Measurements from ENCODE around the gene ANP32B. TPM values are rescaled to one million over a fixed set of nuclear protein-coding genes. Genes with fewer than 3 reads are reported as not detected.
A peak's percentile ranks its signal among the peaks of the same experiment; 100 is the strongest.

ANP32B gene
- total RNA-seq, 1 donor, result 17.0 TPM

GRCh38 chr9:97983589-97984187 lies 547 bp downstream of the ANP32B start:
- DNase-seq (ENCODE audit: low read depth), result peak; percentile 26
- peak overlapping the region; percentile 81 for H3K4me3 ChIP-seq (ENCODE audit: low read depth, low read length)
- TF ChIP-seq CTCF (IDR thresholded peaks at IDR 0.05; ENCODE audit: insufficient read depth, low read length), result no peak

- H3K4me3 ChIP-seq (ENCODE audit: low read depth, low read length), result peak overlapping the region; percentile 81
- no peak for TF ChIP-seq CTCF (IDR thresholded peaks at IDR 0.05; ENCODE audit: insufficient read depth, low read length)
- DNase-seq (ENCODE audit: low read depth), result peak; percentile 74
These were observed 1.3 kb downstream of the ANP32B start for GRCh38 chr9:97984188-97985057.

- peak overlapping the region; percentile 81 for H3K4me3 ChIP-seq (ENCODE audit: low read depth, low read length)
- no peak for TF ChIP-seq CTCF (IDR thresholded peaks at IDR 0.05; ENCODE audit: insufficient read depth, low read length)
- DNase-seq (ENCODE audit: low read depth), result peak; percentile 34
These were observed 2.1 kb downstream of the ANP32B start for GRCh38 chr9:97985058-97985861.

GRCh38 chr9:97987487-97987886 lies 4.3 kb downstream of the ANP32B start:
- TF ChIP-seq CTCF (IDR thresholded peaks at IDR 0.05; ENCODE audit: insufficient read depth, low read length), result no peak
- H3K4me3 ChIP-seq (ENCODE audit: low read depth, low read length), result no peak overlapping the region
- DNase-seq (ENCODE audit: low read depth), result no peak

GRCh38 chr9:97990259-97990658 lies 7.1 kb downstream of the ANP32B start:
- H3K4me3 ChIP-seq (ENCODE audit: low read depth, low read length), result no peak overlapping the region
- peak; percentile 41 for TF ChIP-seq CTCF (IDR thresholded peaks at IDR 0.05; ENCODE audit: insufficient read depth, low read length)
- peak; percentile 69 for DNase-seq (ENCODE audit: low read depth)

GRCh38 chr9:97991818-97992217 lies 8.7 kb downstream of the ANP32B start:
- DNase-seq (ENCODE audit: low read depth), result no peak
- TF ChIP-seq CTCF (IDR thresholded peaks at IDR 0.05; ENCODE audit: insufficient read depth, low read length), result no peak
- H3K4me3 ChIP-seq (ENCODE audit: low read depth, low read length), result no peak overlapping the region

All from fibroblast of the aortic adventitia (primary cell).